DMS114 treated with DMSO at 0.1 percent for 48 hours (cell line): ENCODE measurements around the gene EFHD2.
"Not testable (repeated sequence)": the region's sequence is repeated elsewhere in the genome, so short reads cannot be mapped to it uniquely, and the experiment has no call there.

ENCODE experiments used
- DNase-seq: peaks from one replicate; lab custom pipeline; 2025; ENCODE audit not compliant: unreplicated experiment; lab: John Stamatoyannopoulos, UW

The EFHD2 gene

GRCh38 chr1:15386164-15386749, 23.4 kb upstream of the EFHD2 start:
- no peak for DNase-seq

GRCh38 chr1:15388201-15388880, 21.3 kb upstream of the EFHD2 start:
- no peak for DNase-seq

GRCh38 chr1:15389828-15390227, 19.9 kb upstream of the EFHD2 start:
- not testable (repeated sequence) for DNase-seq

- DNase-seq = no peak
Observed at GRCh38 chr1:15390667-15391066, 19.0 kb upstream of the EFHD2 start.

GRCh38 chr1:15391366-15391765, 18.3 kb upstream of the EFHD2 start:
- DNase-seq = no peak

GRCh38 chr1:15393475-15394257, 16.0 kb upstream of the EFHD2 start:
- no peak for DNase-seq

- no peak for DNase-seq
Observed at GRCh38 chr1:15394258-15394690, 15.4 kb upstream of the EFHD2 start.

- DNase-seq = no peak
Observed at GRCh38 chr1:15397236-15397635, 12.5 kb upstream of the EFHD2 start.

GRCh38 chr1:15399710-15400109, 10.0 kb upstream of the EFHD2 start:
- no peak for DNase-seq

GRCh38 chr1:15400627-15401026, 9.1 kb upstream of the EFHD2 start:
- DNase-seq = no peak

GRCh38 chr1:15401391-15402055, 8.2 kb upstream of the EFHD2 start:
- no peak for DNase-seq

GRCh38 chr1:15402809-15403450, 6.8 kb upstream of the EFHD2 start:
- no peak for DNase-seq

GRCh38 chr1:15403962-15404580, 5.6 kb upstream of the EFHD2 start:
- DNase-seq = no peak

- DNase-seq = no peak
Observed at GRCh38 chr1:15405106-15405850, 4.4 kb upstream of the EFHD2 start.

- DNase-seq = no peak
Observed at GRCh38 chr1:15406614-15407559, 2.8 kb upstream of the EFHD2 start.

GRCh38 chr1:15407580-15407979, 2.1 kb upstream of the EFHD2 start:
- DNase-seq = no peak

GRCh38 chr1:15408890-15409387, 749 bp upstream of the EFHD2 start:
- no peak for DNase-seq

GRCh38 chr1:15410223-15410883, 665 bp downstream of the EFHD2 start:
- no peak for DNase-seq
